Prostate gland (tissue), 2 donors: Measurements from ENCODE around the gene TRPC3.

Experiments used
- CTCF ChIP-seq, 4 experiments: fragments of 200-600 bp in 2 of 4; fragments of 450-650 bp in 2 of 4; sonication (generic) in 2 of 4; IDR thresholded peaks; 1 replicate in 3 of 4; 2 replicates in 1 of 4; pipeline ENCODE4 v1.5.1; 2016 to 2019; ENCODE audit warnings: antibody characterized with exemption in 4 of 4, mild to moderate bottlenecking in 2 of 4, moderate library complexity in 2 of 4
- POLR2A ChIP-seq: fragments of 450-650 bp; IDR thresholded peaks from one replicate; pipeline ENCODE4 v1.6.1; 2016; ENCODE audit warnings: antibody characterized with exemption, mild to moderate bottlenecking
- POLR2AphosphoS5 ChIP-seq: sonication (generic); formaldehyde crosslinking; IDR thresholded peaks from one replicate; pipeline ENCODE4 v1.6.1; 2017; ENCODE audit warnings: antibody characterized with exemption

DNA sequence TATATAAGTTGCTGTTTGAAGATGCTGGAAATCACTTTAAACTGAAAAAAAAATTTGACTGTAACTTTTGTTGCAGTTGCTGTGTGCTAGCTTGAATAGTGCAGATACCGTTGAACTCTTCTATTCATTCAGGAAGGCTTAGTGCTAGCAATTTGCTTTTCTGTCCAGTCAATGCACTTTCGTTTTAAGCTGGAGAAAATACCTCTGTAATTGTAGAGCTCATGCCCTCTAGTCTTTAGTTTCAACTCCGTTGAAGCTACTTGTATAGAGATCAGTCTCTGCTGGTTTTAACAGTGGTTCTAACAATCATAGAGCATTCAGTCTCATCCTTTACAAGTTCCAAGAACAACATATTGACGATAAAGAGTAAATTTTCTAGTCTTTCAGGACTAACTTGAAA is 49.0 kb upstream of the TRPC3 start:
- TF ChIP-seq CTCF (IDR thresholded peaks at IDR 0.05) (no peak), POLR2A (no peak), POLR2AphosphoS5 (no peak)
